ENCODE data around the gene CCDC107. TPM values are rescaled to one million over a fixed set of nuclear protein-coding genes. Genes with fewer than 3 reads are reported as not detected.

Gene CCDC107
- total and polyA plus RNA-seq, 2 of the 13 experiments (the other 11 are each of a cell fraction or from before 2014, with no cell fraction given): 7.1 to 15.2 TPM

GRCh38 chr9:35651956-35652828 is 5.9 kb upstream of the CCDC107 start (continued):
- TF ChIP-seq, protein P1, sequence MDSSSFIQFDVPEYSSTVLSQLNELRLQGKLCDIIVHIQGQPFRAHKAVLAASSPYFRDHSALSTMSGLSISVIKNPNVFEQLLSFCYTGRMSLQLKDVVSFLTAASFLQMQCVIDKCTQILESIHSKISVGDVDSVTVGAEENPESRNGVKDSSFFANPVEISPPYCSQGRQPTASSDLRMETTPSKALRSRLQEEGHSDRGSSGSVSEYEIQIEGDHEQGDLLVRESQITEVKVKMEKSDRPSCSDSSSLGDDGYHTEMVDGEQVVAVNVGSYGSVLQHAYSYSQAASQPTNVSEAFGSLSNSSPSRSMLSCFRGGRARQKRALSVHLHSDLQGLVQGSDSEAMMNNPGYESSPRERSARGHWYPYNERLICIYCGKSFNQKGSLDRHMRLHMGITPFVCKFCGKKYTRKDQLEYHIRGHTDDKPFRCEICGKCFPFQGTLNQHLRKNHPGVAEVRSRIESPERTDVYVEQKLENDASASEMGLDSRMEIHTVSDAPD (CRISPR knock-in tag; IDR thresholded peaks at IDR 0.05): no peak
- TF ChIP-seq PRPF4 (IDR thresholded peaks at IDR 0.05; ENCODE audit: low read depth, low read length, poor library complexity, severe bottlenecking) (no peak), ZSCAN21 (CRISPR knock-in tag; IDR thresholded peaks at IDR 0.05; ENCODE audit: borderline replicate concordance) (no peak), SPEN (CRISPR knock-in tag; IDR thresholded peaks at IDR 0.05; ENCODE audit: low read depth) (no peak), MAZ (IDR thresholded peaks at IDR 0.05; ENCODE audit: borderline replicate concordance, low read depth, low read length) (no peak), MAZ (CRISPR knock-in tag; IDR thresholded peaks at IDR 0.05; ENCODE audit: low read depth) (no peak), DR1 (CRISPR knock-in tag; IDR thresholded peaks at IDR 0.05) (no peak), CAMTA2 (CRISPR knock-in tag; IDR thresholded peaks at IDR 0.05; ENCODE audit: borderline replicate concordance) (no peak), EZH2 (conservative IDR thresholded peaks at IDR 0.05; ENCODE audit: low read depth, low read length) (no peak)
- TF ChIP-seq, protein P2, sequence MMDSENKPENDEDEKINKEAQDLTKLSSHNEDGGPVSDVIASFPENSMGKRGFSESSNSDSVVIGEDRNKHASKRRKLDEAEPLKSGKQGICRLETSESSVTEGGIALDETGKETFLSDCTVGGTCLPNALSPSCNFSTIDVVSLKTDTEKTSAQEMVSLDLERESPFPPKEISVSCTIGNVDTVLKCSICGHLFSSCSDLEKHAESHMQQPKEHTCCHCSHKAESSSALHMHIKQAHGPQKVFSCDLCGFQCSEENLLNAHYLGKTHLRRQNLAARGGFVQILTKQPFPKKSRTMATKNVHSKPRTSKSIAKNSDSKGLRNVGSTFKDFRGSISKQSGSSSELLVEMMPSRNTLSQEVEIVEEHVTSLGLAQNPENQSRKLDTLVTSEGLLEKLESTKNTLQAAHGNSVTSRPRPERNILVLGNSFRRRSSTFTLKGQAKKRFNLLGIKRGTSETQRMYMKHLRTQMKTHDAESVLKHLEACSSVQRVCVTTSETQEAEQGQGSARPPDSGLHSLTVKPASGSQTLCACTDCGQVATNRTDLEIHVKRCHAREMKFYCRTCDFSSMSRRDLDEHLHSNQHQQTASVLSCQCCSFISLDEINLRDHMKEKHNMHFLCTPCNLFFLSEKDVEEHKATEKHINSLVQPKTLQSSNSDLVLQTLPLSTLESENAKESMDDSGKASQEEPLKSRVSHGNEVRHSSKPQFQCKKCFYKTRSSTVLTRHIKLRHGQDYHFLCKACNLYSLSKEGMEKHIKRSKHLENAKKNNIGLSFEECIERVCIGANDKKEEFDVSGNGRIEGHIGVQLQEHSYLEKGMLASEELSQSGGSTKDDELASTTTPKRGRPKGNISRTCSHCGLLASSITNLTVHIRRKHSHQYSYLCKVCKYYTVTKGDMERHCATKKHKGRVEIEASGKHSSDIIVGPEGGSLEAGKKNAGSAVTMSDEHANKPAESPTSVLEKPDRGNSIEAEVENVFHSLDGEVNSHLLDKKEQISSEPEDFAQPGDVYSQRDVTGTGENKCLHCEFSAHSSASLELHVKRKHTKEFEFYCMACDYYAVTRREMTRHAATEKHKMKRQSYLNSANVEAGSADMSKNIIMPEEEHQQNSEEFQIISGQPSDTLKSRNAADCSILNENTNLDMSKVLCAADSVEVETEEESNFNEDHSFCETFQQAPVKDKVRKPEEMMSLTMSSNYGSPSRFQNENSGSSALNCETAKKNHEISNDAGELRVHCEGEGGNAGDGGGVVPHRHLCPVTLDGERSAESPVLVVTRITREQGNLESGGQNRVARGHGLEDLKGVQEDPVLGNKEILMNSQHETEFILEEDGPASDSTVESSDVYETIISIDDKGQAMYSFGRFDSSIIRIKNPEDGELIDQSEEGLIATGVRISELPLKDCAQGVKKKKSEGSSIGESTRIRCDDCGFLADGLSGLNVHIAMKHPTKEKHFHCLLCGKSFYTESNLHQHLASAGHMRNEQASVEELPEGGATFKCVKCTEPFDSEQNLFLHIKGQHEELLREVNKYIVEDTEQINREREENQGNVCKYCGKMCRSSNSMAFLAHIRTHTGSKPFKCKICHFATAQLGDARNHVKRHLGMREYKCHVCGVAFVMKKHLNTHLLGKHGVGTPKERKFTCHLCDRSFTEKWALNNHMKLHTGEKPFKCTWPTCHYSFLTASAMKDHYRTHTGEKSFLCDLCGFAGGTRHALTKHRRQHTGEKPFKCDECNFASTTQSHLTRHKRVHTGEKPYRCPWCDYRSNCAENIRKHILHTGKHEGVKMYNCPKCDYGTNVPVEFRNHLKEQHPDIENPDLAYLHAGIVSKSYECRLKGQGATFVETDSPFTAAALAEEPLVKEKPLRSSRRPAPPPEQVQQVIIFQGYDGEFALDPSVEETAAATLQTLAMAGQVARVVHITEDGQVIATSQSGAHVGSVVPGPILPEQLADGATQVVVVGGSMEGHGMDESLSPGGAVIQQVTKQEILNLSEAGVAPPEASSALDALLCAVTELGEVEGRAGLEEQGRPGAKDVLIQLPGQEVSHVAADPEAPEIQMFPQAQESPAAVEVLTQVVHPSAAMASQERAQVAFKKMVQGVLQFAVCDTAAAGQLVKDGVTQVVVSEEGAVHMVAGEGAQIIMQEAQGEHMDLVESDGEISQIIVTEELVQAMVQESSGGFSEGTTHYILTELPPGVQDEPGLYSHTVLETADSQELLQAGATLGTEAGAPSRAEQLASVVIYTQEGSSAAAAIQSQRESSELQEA (CRISPR knock-in tag; IDR thresholded peaks at IDR 0.05; ENCODE audit: not compliant biosample characterization): no peak
- TF ChIP-seq, protein P3, sequence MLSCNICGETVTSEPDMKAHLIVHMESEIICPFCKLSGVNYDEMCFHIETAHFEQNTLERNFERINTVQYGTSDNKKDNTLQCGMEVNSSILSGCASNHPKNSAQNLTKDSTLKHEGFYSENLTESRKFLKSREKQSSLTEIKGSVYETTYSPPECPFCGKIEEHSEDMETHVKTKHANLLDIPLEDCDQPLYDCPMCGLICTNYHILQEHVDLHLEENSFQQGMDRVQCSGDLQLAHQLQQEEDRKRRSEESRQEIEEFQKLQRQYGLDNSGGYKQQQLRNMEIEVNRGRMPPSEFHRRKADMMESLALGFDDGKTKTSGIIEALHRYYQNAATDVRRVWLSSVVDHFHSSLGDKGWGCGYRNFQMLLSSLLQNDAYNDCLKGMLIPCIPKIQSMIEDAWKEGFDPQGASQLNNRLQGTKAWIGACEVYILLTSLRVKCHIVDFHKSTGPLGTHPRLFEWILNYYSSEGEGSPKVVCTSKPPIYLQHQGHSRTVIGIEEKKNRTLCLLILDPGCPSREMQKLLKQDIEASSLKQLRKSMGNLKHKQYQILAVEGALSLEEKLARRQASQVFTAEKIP (CRISPR knock-in tag; IDR thresholded peaks at IDR 0.05; ENCODE audit: borderline replicate concordance): no peak
